ENCODE data around the gene C20orf204. TPM values are rescaled to one million over a fixed set of nuclear protein-coding genes. Genes with fewer than 3 reads are reported as not detected.

C20orf204 gene
- total RNA-seq, 4 donors from 2014 or later, result 0.68 to 34.8 (median 1.4) TPM; not detected in 1

DNA sequence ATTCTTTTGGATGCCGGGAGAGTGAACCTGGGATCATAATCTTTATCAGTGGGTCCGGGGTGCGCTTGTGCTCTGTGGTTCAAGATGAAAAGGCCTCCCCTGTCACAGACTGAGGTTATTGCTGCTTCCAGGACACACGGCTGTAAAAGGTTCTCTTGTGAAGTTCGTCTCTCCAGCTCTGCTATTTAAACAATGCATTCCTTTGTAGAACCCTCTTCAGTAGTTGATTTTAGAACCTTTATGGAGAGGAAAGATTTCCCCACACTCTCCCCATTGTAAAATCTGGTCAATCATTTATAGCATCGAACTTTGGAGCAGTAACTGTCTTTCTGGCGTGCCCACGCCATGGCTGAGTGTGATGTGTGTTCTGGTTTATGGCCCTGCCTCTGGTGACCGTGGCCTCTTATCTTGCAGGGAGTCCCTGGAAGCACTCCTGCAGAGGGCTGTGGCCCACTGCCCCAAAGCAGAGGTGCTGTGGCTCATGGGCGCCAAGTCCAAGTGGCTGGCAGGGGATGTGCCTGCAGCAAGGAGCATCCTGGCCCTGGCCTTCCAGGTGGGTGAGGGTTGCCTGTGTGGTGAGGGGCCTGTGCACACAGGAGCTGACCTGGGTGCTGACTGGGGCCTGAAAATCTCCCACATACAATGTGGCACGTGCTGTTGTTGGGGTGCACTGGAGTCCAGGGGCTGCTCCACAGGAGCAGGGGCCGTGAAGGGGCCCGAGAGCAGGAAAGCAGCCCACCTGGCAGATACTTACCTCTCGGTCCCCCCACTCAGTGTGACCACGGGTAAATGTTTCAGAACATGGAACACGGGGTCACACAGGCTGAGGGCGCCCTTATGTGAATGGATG, 11.6 kb upstream of the C20orf204 start:
- Histone ChIP-seq H3K4me3 (no peak overlapping the region), H3K27me3 (no peaks in the 10 kb centered on the region), H3K9me3 (no peaks in the 10 kb centered on the region), H3K36me3 (peaks cover 0 to 55% (median 24%) of the 10 kb centered on the region in 4 donors), H3K27ac (no peak overlapping the region), H3K4me1 (peaks cover 9 to 14% (median 14%) of the 10 kb centered on the region in 4 donors)
- in situ Hi-C loops (cut with MboI; ENCODE audit: low pct_ligation_motif_present in 1 of 4, low pct_unique_long_range_greater_than_20kb in 1 of 4, low sequenced_read_pairs in 3 of 4), result no loop called here
- DNase-seq, result peak; percentile 49
- 58 to 100% methylated on average over 1 to 17 of the region's 17 CpGs for WGBS, 2 donors (ENCODE audit: low coverage in 1 of 2)
- TF ChIP-seq, protein P1, sequence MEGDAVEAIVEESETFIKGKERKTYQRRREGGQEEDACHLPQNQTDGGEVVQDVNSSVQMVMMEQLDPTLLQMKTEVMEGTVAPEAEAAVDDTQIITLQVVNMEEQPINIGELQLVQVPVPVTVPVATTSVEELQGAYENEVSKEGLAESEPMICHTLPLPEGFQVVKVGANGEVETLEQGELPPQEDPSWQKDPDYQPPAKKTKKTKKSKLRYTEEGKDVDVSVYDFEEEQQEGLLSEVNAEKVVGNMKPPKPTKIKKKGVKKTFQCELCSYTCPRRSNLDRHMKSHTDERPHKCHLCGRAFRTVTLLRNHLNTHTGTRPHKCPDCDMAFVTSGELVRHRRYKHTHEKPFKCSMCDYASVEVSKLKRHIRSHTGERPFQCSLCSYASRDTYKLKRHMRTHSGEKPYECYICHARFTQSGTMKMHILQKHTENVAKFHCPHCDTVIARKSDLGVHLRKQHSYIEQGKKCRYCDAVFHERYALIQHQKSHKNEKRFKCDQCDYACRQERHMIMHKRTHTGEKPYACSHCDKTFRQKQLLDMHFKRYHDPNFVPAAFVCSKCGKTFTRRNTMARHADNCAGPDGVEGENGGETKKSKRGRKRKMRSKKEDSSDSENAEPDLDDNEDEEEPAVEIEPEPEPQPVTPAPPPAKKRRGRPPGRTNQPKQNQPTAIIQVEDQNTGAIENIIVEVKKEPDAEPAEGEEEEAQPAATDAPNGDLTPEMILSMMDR (IDR thresholded peaks at IDR 0.05), result no peak
- TF ChIP-seq POLR2A (IDR thresholded peaks at IDR 0.05), result no peak
- no peak for TF ChIP-seq EP300 (IDR thresholded peaks at IDR 0.05; ENCODE audit: low read depth)
- no peak for TF ChIP-seq POLR2AphosphoS5 (IDR thresholded peaks at IDR 0.05)
- intact Hi-C loops (cut with DNase I; ENCODE audit: low total_unique reads), result no loop called here

DNA sequence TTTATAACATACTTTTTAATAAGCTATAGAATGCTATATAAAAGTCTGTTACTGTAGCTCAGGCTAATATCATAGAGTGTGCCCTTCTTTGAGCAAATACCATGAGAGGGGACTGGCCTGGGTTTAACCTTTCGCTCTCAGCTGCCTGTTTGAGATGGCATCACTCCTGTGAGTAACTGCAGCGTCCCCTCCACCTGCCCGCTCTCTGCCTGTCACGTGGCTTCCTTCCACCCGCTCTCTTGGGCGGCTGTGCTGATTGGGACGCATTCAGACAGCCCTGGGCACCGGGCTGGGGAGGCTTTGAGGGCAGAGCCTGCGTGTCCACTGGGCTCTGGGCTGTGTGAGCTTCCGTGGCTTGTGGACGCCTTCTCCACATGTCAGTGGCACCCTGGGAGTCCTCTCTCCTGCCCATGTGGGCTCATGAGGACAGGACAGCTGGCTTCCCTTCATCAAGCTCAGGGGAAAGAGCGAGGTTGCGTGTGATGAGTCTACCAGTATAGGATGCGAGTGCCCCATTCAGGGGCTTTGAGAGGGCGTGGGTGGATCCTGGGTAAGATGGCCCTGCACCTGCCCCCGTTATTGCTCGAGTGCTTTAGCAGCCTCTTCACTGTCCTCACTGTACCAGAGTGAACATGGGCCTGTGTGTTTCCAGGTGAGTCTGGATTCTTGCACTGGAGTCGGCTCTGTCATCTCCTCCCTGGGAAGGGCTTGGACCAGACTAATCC, 10.7 kb upstream of the C20orf204 start:
- intact Hi-C loops (cut with DNase I; ENCODE audit: low total_unique reads), result no loop called here
- H3K27ac ChIP-seq, result no peak overlapping the region
- no peak overlapping the region for H3K4me3 ChIP-seq
- peaks cover 9 to 19% (median 14%) of the 10 kb centered on the region in 4 donors for H3K4me1 ChIP-seq
- H3K27me3 ChIP-seq, result no peaks in the 10 kb centered on the region
- peaks cover 0 to 57% (median 26%) of the 10 kb centered on the region in 4 donors for H3K36me3 ChIP-seq
- TF ChIP-seq POLR2A (IDR thresholded peaks at IDR 0.05), result no peak
- TF ChIP-seq POLR2AphosphoS5 (IDR thresholded peaks at IDR 0.05), result no peak
- TF ChIP-seq EP300 (IDR thresholded peaks at IDR 0.05; ENCODE audit: low read depth), result no peak
- TF ChIP-seq, protein P1 (IDR thresholded peaks at IDR 0.05), result no peak
- no peak for DNase-seq
- in situ Hi-C loops (cut with MboI; ENCODE audit: low pct_ligation_motif_present in 1 of 4, low pct_unique_long_range_greater_than_20kb in 1 of 4, low sequenced_read_pairs in 3 of 4), result no loop called here
- H3K9me3 ChIP-seq, result no peaks in the 10 kb centered on the region
- WGBS, 2 donors (ENCODE audit: low coverage in 1 of 2), result 95% methylated on average over 18 of the region's 18 CpGs; no CpG with 5 or more reads in 1 of the 2 donors

DNA sequence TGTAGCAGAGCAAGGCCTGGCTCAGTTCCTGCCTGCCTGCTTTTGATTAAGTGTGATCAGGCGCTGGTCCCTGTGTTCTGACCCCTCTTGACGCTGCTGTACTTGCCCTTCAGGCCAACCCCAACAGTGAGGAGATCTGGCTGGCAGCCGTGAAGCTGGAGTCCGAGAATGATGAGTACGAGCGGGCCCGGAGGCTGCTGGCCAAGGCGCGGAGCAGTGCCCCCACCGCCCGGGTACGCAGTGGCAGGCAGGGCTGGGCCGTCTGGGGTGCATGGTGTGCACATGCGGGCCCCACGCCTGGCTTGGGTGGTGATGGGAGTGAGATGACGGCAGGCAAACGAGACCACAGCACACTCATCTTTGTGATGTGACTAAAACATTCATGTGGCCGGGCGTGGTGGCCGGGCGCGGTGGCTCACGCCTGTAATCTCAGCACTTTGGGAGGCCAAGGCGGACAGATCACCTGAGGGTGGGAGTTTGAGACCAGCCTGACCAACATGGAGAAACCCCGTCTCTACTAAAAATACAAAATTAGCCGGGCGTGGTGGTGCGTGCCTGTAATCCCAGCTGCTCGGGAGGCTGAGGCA, 10.1 kb upstream of the C20orf204 start:
- in situ Hi-C loops (cut with MboI; ENCODE audit: low pct_ligation_motif_present in 1 of 4, low pct_unique_long_range_greater_than_20kb in 1 of 4, low sequenced_read_pairs in 3 of 4), result no loop called here
- TF ChIP-seq, protein P1 (IDR thresholded peaks at IDR 0.05), result no peak
- TF ChIP-seq POLR2AphosphoS5 (IDR thresholded peaks at IDR 0.05) (no peak), POLR2A (IDR thresholded peaks at IDR 0.05) (no peak), EP300 (IDR thresholded peaks at IDR 0.05; ENCODE audit: low read depth) (no peak)
- H3K27me3 ChIP-seq, result no peaks in the 10 kb centered on the region
- H3K4me1 ChIP-seq, result peaks cover 12 to 23% (median 16%) of the 10 kb centered on the region in 4 donors
- DNase-seq, result no peak
- no peaks in the 10 kb centered on the region for H3K9me3 ChIP-seq
- 89 to 97% methylated on average over 8 to 29 of the region's 29 CpGs for whole genome bisulfite sequencing, 2 donors (ENCODE audit: low coverage in 1 of 2)
- no peak overlapping the region for H3K27ac ChIP-seq
- H3K4me3 ChIP-seq, result no peak overlapping the region
- intact Hi-C loops (cut with DNase I; ENCODE audit: low total_unique reads), result no loop called here
- peaks cover 0 to 57% (median 26%) of the 10 kb centered on the region in 4 donors for H3K36me3 ChIP-seq

Data from transverse colon (tissue), 4 donors.